MM.1S (cell line): ENCODE measurements around the gene HSPB2.
A peak's percentile ranks its signal among the peaks of the same experiment; 100 is the strongest.

Source experiments
- DNase-seq: peaks from one replicate; pipeline ENCODE4 v3.0.0-alpha.2; 2015
- H2AFZ ChIP-seq: fragments of 300-600 bp; sonication (generic); 2 replicates; pipeline ENCODE4 v1.6.0; 2016; ENCODE audit warnings: antibody characterized with exemption, low read length
- H3F3A ChIP-seq: fragments of 300-600 bp; sonication (generic); 2 replicates; pipeline ENCODE4 v1.6.1; 2016; ENCODE audit warnings: mild to moderate bottlenecking, antibody characterized with exemption, low read length, moderate library complexity, mixed read lengths; ENCODE audit not compliant: insufficient read depth
- H3K27ac ChIP-seq: fragments of 300-600 bp; sonication (generic); 2 replicates; pipeline ENCODE4 v1.5.1; 2016; ENCODE audit warnings: mild to moderate bottlenecking, low read length
- H3K27me3 ChIP-seq: fragments of 300-600 bp; sonication (generic); replicated peaks from 2 replicates; pipeline ENCODE4 v1.6.0; 2016; ENCODE audit warnings: low read length; ENCODE audit not compliant: insufficient read depth
- H3K36me3 ChIP-seq: fragments of 300-600 bp; sonication (generic); replicated peaks from 2 replicates; pipeline ENCODE4 v1.6.1; 2016; ENCODE audit warnings: mild to moderate bottlenecking, low read length, mixed read lengths; ENCODE audit not compliant: insufficient read depth
- H3K4me1 ChIP-seq: fragments of 300-600 bp; sonication (generic); 2 replicates; pipeline ENCODE4 v1.6.1; 2016; ENCODE audit warnings: low read length, mixed read lengths
- H3K4me2 ChIP-seq: fragments of 300-600 bp; sonication (generic); 2 replicates; pipeline ENCODE4 v1.6.0; 2016; ENCODE audit warnings: low read depth, low read length
- H3K4me3 ChIP-seq: fragments of 300-600 bp; sonication (generic); 2 replicates; pipeline ENCODE4 v1.5.1; 2016; ENCODE audit warnings: low read length, mixed read lengths
- H3K79me2 ChIP-seq: fragments of 300-600 bp; sonication (generic); 2 replicates; pipeline ENCODE4 v1.6.1; 2016; ENCODE audit warnings: mixed run types, low read length, mixed read lengths
- H3K9ac ChIP-seq: fragments of 300-600 bp; sonication (generic); 2 replicates; pipeline ENCODE4 v1.6.1; 2016; ENCODE audit warnings: low read length, mixed read lengths
- H3K9me2 ChIP-seq: fragments of 300-600 bp; sonication (generic); replicated peaks from 2 replicates; pipeline ENCODE4 v1.6.1; 2016; ENCODE audit warnings: mild to moderate bottlenecking, low read length, mixed read lengths; ENCODE audit not compliant: insufficient read depth
- H3K9me3 ChIP-seq: fragments of 300-600 bp; sonication (generic); replicated peaks from 2 replicates; pipeline ENCODE4 v1.6.1; 2016; ENCODE audit warnings: mild to moderate bottlenecking, low read length, mixed read lengths; ENCODE audit not compliant: insufficient read depth
- H4K20me1 ChIP-seq: fragments of 300-600 bp; sonication (generic); 2 replicates; pipeline ENCODE4 v1.6.1; 2016; ENCODE audit warnings: mild to moderate bottlenecking, low read length, moderate library complexity, mixed read lengths; ENCODE audit not compliant: insufficient read depth
- EZH2 ChIP-seq: fragments of 300-600 bp; sonication (generic); optimal IDR thresholded peaks from 2 replicates; pipeline ENCODE3; 2017; ENCODE audit warnings: low read depth, mild to moderate bottlenecking, antibody characterized with exemption, low read length, mixed read lengths
- EZH2phosphoT487 ChIP-seq: fragments of 300-600 bp; sonication (generic); IDR thresholded peaks from 2 replicates; pipeline ENCODE4 v1.6.1; 2018; ENCODE audit warnings: antibody characterized with exemption, low read length
- TF ChIP-seq, protein P1 (sequence below): fragments of 300-600 bp; sonication (generic); IDR thresholded peaks from 2 replicates; pipeline ENCODE4 v1.5.1; 2016; ENCODE audit warnings: antibody characterized with exemption, low read length, mixed read lengths

Gene HSPB2

DNA sequence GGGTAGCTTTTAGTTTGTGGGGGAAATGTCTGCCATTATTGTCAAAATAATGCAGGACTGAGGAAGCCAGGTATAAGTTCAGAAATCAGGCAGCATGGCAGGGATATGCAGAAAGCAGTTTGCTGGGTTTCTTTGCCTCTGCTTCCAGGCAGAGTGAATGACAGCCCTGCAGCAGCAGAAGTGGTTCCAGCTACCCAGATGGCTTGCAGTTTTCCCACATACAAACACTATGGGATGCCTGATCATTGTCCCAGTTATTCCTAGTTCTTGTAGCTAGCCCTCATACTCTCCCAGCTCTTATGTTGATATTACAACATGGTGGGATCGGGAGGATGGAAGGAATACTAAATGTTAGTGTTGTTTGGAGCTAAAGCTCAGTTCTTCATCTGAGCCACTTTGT lies 21.8 kb downstream of the HSPB2 start:
- no peak overlapping the region for H3K4me3 ChIP-seq
- H3K9ac ChIP-seq, result no peak overlapping the region
- no peaks in the 10 kb centered on the region for H3K9me3 ChIP-seq
- no peaks in the 10 kb centered on the region for H4K20me1 ChIP-seq
- no peaks in the 10 kb centered on the region for H3K36me3 ChIP-seq
- no peak overlapping the region for H3K4me2 ChIP-seq
- DNase-seq, result no peak
- H2AFZ ChIP-seq, result no peak overlapping the region
- H3K4me1 ChIP-seq, result peaks cover 27% of the 10 kb centered on the region
- H3K27me3 ChIP-seq, result no peaks in the 10 kb centered on the region
- no peaks in the 10 kb centered on the region for H3K9me2 ChIP-seq
- no peak overlapping the region for H3K27ac ChIP-seq
- H3F3A ChIP-seq, result peaks cover 28% of the 10 kb centered on the region
- TF ChIP-seq, protein P1, sequence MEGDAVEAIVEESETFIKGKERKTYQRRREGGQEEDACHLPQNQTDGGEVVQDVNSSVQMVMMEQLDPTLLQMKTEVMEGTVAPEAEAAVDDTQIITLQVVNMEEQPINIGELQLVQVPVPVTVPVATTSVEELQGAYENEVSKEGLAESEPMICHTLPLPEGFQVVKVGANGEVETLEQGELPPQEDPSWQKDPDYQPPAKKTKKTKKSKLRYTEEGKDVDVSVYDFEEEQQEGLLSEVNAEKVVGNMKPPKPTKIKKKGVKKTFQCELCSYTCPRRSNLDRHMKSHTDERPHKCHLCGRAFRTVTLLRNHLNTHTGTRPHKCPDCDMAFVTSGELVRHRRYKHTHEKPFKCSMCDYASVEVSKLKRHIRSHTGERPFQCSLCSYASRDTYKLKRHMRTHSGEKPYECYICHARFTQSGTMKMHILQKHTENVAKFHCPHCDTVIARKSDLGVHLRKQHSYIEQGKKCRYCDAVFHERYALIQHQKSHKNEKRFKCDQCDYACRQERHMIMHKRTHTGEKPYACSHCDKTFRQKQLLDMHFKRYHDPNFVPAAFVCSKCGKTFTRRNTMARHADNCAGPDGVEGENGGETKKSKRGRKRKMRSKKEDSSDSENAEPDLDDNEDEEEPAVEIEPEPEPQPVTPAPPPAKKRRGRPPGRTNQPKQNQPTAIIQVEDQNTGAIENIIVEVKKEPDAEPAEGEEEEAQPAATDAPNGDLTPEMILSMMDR, result no peak
- no peak for TF ChIP-seq EZH2phosphoT487
- TF ChIP-seq EZH2, result no peak
- H3K79me2 ChIP-seq, result no peaks in the 10 kb centered on the region

DNA sequence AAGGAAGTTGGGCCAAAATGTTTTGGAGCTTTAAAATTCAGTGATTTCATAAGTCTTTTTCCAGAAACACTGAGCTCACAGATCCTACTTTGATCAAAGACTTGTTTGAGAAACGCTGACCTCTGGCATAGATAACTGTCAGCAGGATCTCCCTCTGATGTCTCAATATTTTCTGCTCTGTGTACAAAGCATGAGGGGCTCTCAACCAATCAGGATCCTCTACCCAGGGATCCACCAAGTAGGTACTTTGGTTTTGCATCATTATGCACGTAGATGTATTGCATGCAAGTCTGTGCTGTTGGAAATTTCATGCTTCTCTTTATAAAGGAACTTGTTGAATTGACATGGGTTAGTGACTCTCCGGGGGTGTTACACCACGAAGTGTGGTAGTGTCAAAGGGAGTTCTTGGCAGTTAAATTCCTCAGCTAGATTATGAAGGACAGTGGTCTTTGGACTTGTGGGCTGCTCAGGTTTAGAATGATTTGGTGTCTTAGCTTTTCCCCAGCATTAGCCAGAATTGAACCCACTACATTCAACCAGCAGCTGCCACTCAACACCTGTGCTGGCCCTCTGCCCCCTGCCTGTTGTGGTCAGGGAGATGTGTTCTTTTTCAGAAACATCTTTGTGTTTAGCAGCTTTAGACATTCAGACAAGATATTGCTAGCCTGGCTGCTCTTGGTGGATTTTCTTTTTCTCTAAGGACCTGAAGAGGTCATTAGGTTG lies 22.9 kb downstream of the HSPB2 start:
- H3K27ac ChIP-seq, result peak overlapping the region; percentile 53; the same call in 1 of the 2 replicates
- H3K4me3 ChIP-seq, result peak overlapping the region; percentile 84
- H3K36me3 ChIP-seq, result no peaks in the 10 kb centered on the region
- peaks cover 28% of the 10 kb centered on the region for H3F3A ChIP-seq
- peaks cover 28% of the 10 kb centered on the region for H3K4me1 ChIP-seq
- H3K79me2 ChIP-seq, result 0 out of 2 replicates have a peak, but pooled peaks cover 4% of the 10 kb centered on the region
- no peaks in the 10 kb centered on the region for H3K27me3 ChIP-seq
- peak; percentile 48 for DNase-seq
- H3K9me2 ChIP-seq, result no peaks in the 10 kb centered on the region
- no peaks in the 10 kb centered on the region for H4K20me1 ChIP-seq
- H2AFZ ChIP-seq, result peak overlapping the region; percentile 92
- H3K9me3 ChIP-seq, result no peaks in the 10 kb centered on the region
- TF ChIP-seq EZH2, result no peak
- TF ChIP-seq, protein P1, result no peak
- TF ChIP-seq EZH2phosphoT487, result no peak
- peak overlapping the region; percentile 83 for H3K4me2 ChIP-seq
- peak overlapping the region; percentile 52; the same call in 1 of the 2 replicates for H3K9ac ChIP-seq

DNA sequence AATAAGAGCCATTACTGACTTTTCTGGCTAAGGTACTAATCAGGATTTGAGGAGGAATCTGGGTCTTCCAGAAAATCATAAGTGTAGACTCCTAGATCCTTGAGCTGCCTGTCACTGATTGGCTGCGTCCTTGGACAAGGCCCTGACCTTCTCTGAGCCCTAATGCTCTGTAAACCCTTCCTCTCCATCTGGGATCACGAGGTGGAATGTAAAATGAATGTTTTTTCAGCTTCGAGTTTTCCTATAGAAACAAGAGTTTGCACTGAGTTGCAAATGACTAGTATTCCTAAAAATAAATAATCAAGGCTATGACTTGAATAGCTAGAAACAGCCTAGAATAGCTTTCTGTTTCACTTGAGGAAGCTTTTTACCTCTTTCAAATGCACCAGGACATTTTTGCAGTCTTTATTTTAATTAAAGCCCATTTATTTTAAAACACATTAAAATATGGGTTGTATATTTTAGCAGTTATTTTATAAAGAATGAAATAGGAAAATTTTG lies 23.6 kb downstream of the HSPB2 start:
- H3F3A ChIP-seq, result peaks cover 28% of the 10 kb centered on the region
- H3K79me2 ChIP-seq, result 0 out of 2 replicates have a peak, but pooled peaks cover 4% of the 10 kb centered on the region
- H3K4me2 ChIP-seq, result peak overlapping the region; percentile 83
- peak overlapping the region; percentile 92 for H2AFZ ChIP-seq
- peak overlapping the region; percentile 53; the same call in 1 of the 2 replicates for H3K27ac ChIP-seq
- DNase-seq, result peak; percentile 39
- H4K20me1 ChIP-seq, result no peaks in the 10 kb centered on the region
- H3K9ac ChIP-seq, result peak overlapping the region; percentile 52; the same call in 1 of the 2 replicates
- peaks cover 28% of the 10 kb centered on the region for H3K4me1 ChIP-seq
- H3K27me3 ChIP-seq, result no peaks in the 10 kb centered on the region
- H3K4me3 ChIP-seq, result peak overlapping the region; percentile 84
- no peaks in the 10 kb centered on the region for H3K36me3 ChIP-seq
- no peaks in the 10 kb centered on the region for H3K9me3 ChIP-seq
- TF ChIP-seq EZH2 (no peak), EZH2phosphoT487 (no peak)
- TF ChIP-seq, protein P1, result no peak
- no peaks in the 10 kb centered on the region for H3K9me2 ChIP-seq
